ENCODE data around the gene WBP2.
A peak's percentile ranks its signal among the peaks of the same experiment; 100 is the strongest.

WBP2 gene

DNA sequence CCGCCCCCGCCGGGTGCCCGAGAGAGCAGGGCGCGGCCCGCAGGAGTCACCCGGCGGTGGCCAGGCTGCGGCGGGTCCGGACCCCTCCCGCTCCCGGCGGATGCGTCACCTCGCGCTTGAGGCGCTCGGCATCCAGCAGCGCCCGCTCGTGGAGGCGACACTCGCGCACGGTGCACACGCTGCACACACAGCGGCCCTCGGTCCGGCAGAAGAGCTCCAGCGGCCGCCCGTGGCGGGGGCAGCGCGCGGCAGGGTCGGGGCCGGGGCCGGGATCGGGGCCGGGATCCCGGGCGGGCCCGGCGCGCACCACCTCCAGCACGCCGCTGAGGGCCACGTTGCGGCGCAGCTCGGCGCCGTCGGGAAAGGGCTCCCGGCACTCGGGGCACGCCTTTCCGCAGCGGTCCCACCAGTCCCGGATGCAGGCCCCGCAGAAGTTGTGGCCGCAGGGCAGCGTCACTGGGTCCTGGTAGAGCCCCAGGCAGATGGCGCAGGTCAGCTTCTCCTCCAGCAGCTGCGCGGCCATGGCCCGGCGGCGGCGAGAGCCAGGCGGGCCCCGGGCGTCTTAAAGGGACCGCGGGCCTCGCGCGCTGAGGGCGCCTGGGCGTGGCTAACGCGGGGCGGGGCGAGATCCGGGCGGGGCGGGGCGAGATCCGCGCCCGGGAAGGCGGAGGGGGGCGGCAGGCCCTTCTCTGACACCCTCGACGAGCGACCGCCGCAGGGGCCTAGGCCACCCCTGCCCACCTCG is 41.5 kb upstream of the WBP2 start, which contains the start of gene TRIM65:
Gene TRIM65 (minus strand): TSS at position 537 of the 745 bp plus-strand sequence. CDS start 14 bp downstream, at position 523.
- H3K36me3 ChIP-seq (ENCODE audit: insufficient read depth, low read length) = peaks cover 44% of the 10 kb centered on the region
- H3K4me1 ChIP-seq (ENCODE audit: insufficient read depth, low read length) = peaks cover 17% of the 10 kb centered on the region; the same call in 1 of the 2 replicates
- H3K4me3 ChIP-seq (ENCODE audit: low read length) = peak within 1 kb of the TSS; percentile 95
- no peaks in the 10 kb centered on the region for H3K27me3 ChIP-seq (ENCODE audit: insufficient read depth, low read length)
- H3K9ac ChIP-seq (ENCODE audit: low read depth, low read length) = peak within 1 kb of the TSS; percentile 96
- WGBS = under 1% methylated on average over 102 of the region's 102 CpGs
- H3K27ac ChIP-seq (ENCODE audit: low read depth, low read length) = peak within 1 kb of the TSS; percentile 87
- no peaks in the 10 kb centered on the region for H3K9me3 ChIP-seq (ENCODE audit: insufficient read depth, low read depth, low read length)

DNA sequence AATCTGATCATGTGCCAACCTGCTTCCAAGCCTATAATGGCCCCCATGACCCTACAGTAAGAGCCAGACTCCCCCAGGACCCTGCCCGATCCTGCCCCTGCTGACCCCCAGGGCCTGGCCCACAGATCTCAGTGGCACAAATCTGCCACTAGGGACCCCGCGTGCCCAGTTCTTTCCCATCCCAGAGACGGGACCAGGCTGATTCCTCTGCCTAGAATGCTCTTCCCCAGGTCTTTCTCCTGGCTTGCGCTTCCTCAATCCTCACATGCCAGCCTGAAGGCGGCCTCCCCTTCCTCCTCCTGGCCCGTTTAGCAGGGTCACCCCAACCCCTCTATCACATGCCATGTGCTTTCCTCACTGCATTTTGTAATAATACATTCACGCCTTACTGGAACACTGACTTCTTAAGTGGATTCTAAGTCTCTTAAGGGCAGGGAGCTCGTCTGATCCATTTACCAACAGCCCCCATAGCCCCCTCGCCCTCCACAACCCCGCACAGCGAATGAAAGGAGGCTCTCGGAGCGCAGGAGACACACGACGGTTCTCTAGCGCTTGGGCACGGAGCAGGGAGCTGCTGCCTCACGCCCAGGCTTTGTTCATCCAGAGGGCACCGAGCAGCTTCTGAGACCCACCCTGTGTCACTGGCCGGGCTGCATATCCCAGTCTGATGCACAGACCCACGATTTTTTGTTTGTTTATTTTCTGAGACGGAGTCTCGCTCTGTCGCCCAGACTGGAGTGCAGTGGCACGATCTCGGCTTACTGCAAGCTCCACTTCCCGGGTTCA is 40.4 kb upstream of the WBP2 start:
- H3K9me3 ChIP-seq (ENCODE audit: insufficient read depth, low read depth, low read length) = no peaks in the 10 kb centered on the region
- no peaks in the 10 kb centered on the region for H3K27me3 ChIP-seq (ENCODE audit: insufficient read depth, low read length)
- H3K4me3 ChIP-seq (ENCODE audit: low read length) = peak overlapping the region; percentile 95
- no peak overlapping the region for H3K27ac ChIP-seq (ENCODE audit: low read depth, low read length)
- peaks cover 44% of the 10 kb centered on the region for H3K36me3 ChIP-seq (ENCODE audit: insufficient read depth, low read length)
- WGBS = 25% methylated on average over 28 of the region's 28 CpGs
- H3K4me1 ChIP-seq (ENCODE audit: insufficient read depth, low read length) = peaks cover 17% of the 10 kb centered on the region; the same call in 1 of the 2 replicates
- peak overlapping the region; percentile 96 for H3K9ac ChIP-seq (ENCODE audit: low read depth, low read length)

DNA sequence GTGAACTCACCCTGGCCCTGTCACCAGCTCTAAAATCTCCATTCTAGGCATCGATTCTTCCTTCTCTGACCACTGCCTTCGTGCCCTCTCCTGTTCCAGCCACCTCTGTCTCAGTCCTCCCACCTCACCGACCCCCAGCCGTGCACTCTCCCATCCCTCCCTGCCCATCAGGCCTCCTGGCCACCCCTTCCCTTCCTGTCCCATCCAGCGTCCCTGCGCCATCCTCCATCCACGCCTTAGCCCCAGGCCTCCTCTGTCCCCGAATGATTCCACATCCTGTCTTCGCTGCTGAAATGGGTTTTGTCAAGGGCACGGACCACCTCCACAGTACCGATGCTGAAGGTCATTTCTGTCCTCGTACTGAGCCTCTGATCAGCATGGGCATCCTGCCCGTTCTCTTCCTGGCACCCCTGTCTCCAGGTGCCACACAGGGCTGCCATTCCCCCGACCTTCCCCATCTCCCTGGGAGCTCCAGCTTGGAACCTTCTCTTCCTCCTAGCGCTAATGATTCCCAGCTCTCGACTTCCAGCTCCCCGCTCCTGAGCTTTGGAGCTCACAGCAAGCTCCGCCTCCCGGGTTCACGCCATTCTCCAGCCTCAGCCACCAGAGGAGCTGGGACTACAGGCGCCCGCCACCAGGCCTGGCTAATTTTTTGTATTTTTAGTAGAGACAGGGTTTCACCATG is 39.1 kb upstream of the WBP2 start:
- Histone ChIP-seq H3K4me1 (ENCODE audit: insufficient read depth, low read length) (peaks cover 17% of the 10 kb centered on the region; the same call in 1 of the 2 replicates), H3K36me3 (ENCODE audit: insufficient read depth, low read length) (peaks cover 43% of the 10 kb centered on the region), H3K9me3 (ENCODE audit: insufficient read depth, low read depth, low read length) (no peaks in the 10 kb centered on the region), H3K9ac (ENCODE audit: low read depth, low read length) (0 out of 2 replicates have a peak overlapping the region, but pooled peaks have one; percentile 3), H3K4me3 (ENCODE audit: low read length) (no peak overlapping the region), H3K27me3 (ENCODE audit: insufficient read depth, low read length) (no peaks in the 10 kb centered on the region), H3K27ac (ENCODE audit: low read depth, low read length) (no peak overlapping the region)
- 79% methylated on average over 22 of the region's 22 CpGs for WGBS

DNA sequence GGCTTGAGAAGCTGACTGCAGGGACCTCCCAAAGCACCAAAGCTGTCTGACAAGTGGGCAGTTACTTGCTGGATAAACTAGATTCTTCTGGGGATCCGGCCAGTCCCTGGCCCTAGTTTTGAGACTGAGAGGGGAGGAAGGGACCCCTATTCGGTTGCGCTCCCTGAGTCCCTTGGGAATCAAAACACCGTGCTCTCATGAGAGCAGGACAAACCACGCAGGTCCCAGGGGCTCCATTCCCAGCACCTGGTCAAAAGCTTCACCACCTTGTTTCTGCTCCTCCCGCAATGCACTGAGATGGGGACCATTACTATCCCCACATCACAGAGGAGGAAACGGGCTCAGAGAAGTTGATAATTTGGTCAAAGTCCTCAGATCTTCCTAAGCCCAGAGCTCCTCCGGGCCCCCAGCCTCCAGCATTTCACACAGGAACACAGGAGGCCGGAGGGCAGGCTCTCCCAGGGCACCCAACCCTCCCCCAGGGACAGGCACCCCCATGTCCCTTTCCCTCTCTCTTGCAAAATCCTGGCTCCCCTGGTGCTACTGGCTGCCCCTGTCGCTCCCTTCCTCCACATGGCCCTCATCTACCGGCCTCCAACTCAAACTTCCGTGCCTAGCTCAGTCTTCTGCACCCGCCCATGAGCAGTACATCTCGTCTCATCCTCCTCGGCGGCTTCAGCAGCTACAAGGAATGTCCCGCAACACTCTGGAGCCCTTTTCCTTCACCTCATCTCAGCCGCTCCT is 38.3 kb upstream of the WBP2 start:
- Histone ChIP-seq H3K27ac (ENCODE audit: low read depth, low read length) (no peak overlapping the region), H3K4me3 (ENCODE audit: low read length) (no peak overlapping the region), H3K9me3 (ENCODE audit: insufficient read depth, low read depth, low read length) (no peaks in the 10 kb centered on the region), H3K36me3 (ENCODE audit: insufficient read depth, low read length) (peaks cover 36% of the 10 kb centered on the region), H3K9ac (ENCODE audit: low read depth, low read length) (no peak overlapping the region), H3K27me3 (ENCODE audit: insufficient read depth, low read length) (no peaks in the 10 kb centered on the region), H3K4me1 (ENCODE audit: insufficient read depth, low read length) (peaks cover 17% of the 10 kb centered on the region; the same call in 1 of the 2 replicates)
- 94% methylated on average over 18 of the region's 18 CpGs for WGBS

DNA sequence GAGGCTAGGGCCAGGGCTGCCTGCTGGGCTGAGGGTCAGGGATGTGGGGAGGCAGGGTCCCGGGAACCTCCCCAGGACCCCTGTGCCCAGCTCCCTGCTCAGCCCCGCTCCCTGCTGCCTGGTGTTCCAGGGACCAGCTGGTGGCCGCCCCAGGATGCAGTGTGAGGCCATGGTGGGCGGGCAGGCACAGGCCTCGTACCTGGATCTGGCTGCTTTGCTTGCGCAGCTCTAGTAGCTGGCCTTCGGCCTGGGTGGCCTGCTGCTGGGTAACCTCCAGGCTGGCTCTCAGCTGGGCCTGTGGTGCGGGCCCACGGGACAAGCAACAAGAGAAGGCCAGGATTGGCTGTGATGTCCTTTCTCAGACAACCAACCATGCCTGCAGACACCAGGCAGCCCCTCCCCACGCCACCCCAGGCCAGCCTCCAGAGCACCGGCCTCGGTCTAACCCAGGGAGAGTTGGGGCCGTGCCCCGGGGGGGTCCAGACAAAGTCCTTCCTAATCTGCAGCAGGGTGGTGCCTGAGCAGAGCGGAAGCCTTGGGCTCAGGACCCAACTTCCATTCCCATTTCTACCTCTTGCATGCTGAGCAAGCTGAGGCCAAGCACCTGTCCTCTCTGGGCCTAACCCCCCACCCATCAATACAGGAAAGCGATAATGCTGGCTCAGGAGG is 37.6 kb upstream of the WBP2 start:
- H3K9me3 ChIP-seq (ENCODE audit: insufficient read depth, low read depth, low read length) = no peaks in the 10 kb centered on the region
- no peak overlapping the region for H3K27ac ChIP-seq (ENCODE audit: low read depth, low read length)
- H3K4me3 ChIP-seq (ENCODE audit: low read length) = no peak overlapping the region
- H3K9ac ChIP-seq (ENCODE audit: low read depth, low read length) = no peak overlapping the region
- H3K4me1 ChIP-seq (ENCODE audit: insufficient read depth, low read length) = peaks cover 17% of the 10 kb centered on the region; the same call in 1 of the 2 replicates
- peaks cover 36% of the 10 kb centered on the region for H3K36me3 ChIP-seq (ENCODE audit: insufficient read depth, low read length)
- WGBS = 88% methylated on average over 16 of the region's 16 CpGs
- H3K27me3 ChIP-seq (ENCODE audit: insufficient read depth, low read length) = no peaks in the 10 kb centered on the region

DNA sequence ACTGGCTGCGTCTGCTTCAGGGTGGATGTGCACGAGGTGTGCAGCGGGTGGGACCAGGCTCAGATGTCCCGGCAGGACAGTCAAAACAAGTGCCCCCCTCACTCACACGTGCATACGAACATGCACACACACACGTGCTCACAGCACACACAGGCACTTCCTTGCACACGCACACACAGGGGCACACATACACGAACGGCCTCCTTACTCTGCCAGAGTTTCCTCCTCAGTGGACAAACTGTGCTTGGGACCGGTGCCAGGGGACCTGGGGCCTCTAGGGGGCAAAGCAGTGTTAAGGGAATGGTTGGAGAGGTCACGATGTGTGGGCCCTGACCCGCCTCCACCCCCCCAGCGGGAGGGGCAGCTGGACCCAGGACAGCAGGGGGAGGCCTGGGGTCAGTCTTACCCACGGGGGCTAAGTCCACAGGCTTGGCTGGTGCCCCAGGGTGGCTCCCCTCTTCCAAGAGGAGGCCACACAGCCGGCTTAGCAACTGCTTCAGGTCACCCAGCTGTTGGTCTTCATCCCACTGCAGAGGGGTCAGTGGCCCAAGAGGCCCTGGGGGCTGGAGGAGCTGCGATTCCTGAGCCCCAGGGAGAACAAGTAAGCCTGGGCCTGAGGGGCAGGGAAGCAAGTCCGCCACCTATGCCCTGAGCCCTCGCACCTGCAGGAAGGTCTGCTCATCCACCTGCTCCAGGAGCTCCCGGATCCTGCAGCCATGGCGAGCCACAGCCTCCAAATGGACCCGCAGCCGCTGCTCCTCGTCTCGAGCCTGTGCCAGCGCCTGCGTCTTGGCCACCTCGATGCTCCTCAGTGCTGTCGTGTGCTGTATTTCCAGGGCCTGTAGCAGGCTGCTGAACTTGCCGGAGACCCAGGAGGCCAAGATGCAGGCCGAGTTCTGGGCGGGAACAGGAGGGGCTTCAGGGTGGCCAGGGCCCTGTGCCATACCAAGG is 36.7 kb upstream of the WBP2 start:
- no peak overlapping the region for H3K27ac ChIP-seq (ENCODE audit: low read depth, low read length)
- 92% methylated on average over 32 of the region's 32 CpGs for WGBS
- no peaks in the 10 kb centered on the region for H3K9me3 ChIP-seq (ENCODE audit: insufficient read depth, low read depth, low read length)
- peaks cover 36% of the 10 kb centered on the region for H3K36me3 ChIP-seq (ENCODE audit: insufficient read depth, low read length)
- no peaks in the 10 kb centered on the region for H3K27me3 ChIP-seq (ENCODE audit: insufficient read depth, low read length)
- no peak overlapping the region for H3K9ac ChIP-seq (ENCODE audit: low read depth, low read length)
- no peak overlapping the region for H3K4me3 ChIP-seq (ENCODE audit: low read length)
- peaks cover 11% of the 10 kb centered on the region; the same call in 1 of the 2 replicates for H3K4me1 ChIP-seq (ENCODE audit: insufficient read depth, low read length)

DNA sequence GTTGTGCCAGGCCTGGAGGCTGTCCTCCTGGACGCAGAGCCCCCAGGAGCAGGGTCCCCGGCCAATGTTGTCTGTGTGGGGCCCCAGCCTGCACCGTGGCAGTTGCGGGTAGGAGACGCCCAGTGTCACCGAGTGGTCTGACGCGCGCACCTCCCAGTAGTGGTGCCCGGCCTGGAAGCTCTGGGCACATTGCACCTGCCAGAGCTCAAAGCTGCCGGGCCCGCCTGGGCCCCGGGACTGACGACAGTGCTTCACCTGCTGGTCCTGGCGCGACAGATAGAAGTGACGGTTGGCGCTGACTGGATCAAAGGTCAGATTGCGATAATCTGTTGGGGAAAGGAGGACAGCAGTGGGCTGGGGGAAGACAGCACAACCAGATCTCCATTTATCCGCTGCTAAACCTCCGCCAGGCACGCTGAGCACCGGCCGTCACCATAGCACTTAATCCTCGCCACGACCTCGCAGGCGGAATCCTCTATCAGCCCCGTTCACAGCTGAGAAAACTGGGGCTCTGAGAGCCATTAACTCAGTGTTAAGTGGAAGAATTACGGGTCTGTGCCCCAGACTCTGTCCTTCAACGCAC is 36.0 kb upstream of the WBP2 start:
- H3K4me1 ChIP-seq (ENCODE audit: insufficient read depth, low read length) = peaks cover 11% of the 10 kb centered on the region; the same call in 1 of the 2 replicates
- H3K36me3 ChIP-seq (ENCODE audit: insufficient read depth, low read length) = peaks cover 36% of the 10 kb centered on the region
- H3K9me3 ChIP-seq (ENCODE audit: insufficient read depth, low read depth, low read length) = no peaks in the 10 kb centered on the region
- H3K27ac ChIP-seq (ENCODE audit: low read depth, low read length) = no peak overlapping the region
- no peak overlapping the region for H3K4me3 ChIP-seq (ENCODE audit: low read length)
- WGBS = 97% methylated on average over 31 of the region's 31 CpGs
- no peak overlapping the region for H3K9ac ChIP-seq (ENCODE audit: low read depth, low read length)
- no peaks in the 10 kb centered on the region for H3K27me3 ChIP-seq (ENCODE audit: insufficient read depth, low read length)

DNA sequence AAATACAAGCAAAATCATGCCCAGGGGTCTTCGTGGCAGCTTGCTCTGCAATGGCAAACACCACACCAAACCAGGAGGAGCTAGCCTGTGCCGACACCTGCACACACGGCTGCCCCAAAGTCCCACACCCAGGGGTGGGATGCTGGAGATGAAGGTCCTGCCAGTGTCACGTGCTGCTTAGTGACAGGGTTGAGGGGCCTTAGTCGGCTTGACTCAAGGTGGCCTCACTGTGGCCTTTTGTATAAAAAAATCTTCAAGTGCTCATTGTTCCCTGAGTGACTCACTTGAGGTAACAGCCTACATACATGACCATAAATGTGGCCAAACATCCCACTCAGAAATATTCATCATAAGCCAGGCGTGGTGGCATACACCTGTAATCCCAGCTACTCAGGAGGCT is 34.3 kb upstream of the WBP2 start:
- no peak overlapping the region for H3K27ac ChIP-seq (ENCODE audit: low read depth, low read length)
- WGBS = 91% methylated on average over 6 of the region's 6 CpGs

DNA sequence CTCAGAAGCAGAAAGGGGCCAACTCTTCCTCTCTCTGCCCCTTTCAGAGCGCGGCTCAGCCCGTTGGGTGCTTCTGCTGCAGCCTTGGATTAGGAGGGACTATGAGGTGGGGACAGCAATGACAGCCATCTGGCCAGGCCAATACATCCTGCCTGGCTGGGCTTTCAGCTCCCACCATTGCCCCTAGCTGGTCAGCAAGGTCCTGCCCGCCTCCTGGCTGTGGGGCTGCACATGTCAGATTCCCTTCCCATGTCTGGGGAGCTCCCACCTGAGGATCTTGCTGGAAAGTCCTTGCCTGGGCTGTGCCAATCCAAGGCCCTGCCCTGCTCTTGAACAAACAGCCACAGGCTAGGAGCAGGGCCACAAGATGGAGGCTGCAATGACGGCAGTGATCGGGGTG is 33.3 kb upstream of the WBP2 start:
- H3K27ac ChIP-seq (ENCODE audit: low read depth, low read length) = no peak overlapping the region

More for the DNA sequence above, 34.3 kb upstream of the WBP2 start:
- no peak overlapping the region for H3K4me3 ChIP-seq (ENCODE audit: low read length)
- H3K36me3 ChIP-seq (ENCODE audit: insufficient read depth, low read length) = peaks cover 36% of the 10 kb centered on the region
- H3K9ac ChIP-seq (ENCODE audit: low read depth, low read length) = no peak overlapping the region
- no peaks in the 10 kb centered on the region for H3K27me3 ChIP-seq (ENCODE audit: insufficient read depth, low read length)
- H3K4me1 ChIP-seq (ENCODE audit: insufficient read depth, low read length) = no peaks in the 10 kb centered on the region
- H3K9me3 ChIP-seq (ENCODE audit: insufficient read depth, low read depth, low read length) = no peaks in the 10 kb centered on the region

More for the DNA sequence above, 33.3 kb upstream of the WBP2 start:
- H3K9me3 ChIP-seq (ENCODE audit: insufficient read depth, low read depth, low read length) = no peaks in the 10 kb centered on the region
- H3K9ac ChIP-seq (ENCODE audit: low read depth, low read length) = no peak overlapping the region
- no peak overlapping the region for H3K4me3 ChIP-seq (ENCODE audit: low read length)
- H3K27me3 ChIP-seq (ENCODE audit: insufficient read depth, low read length) = no peaks in the 10 kb centered on the region
- H3K4me1 ChIP-seq (ENCODE audit: insufficient read depth, low read length) = no peaks in the 10 kb centered on the region
- peaks cover 36% of the 10 kb centered on the region for H3K36me3 ChIP-seq (ENCODE audit: insufficient read depth, low read length)
- WGBS = 92% methylated on average over 4 of the region's 6 CpGs
